ENCODE data around the gene LHFPL6. TPM values are rescaled to one million over a fixed set of nuclear protein-coding genes. Genes with fewer than 3 reads are reported as not detected.
A peak's percentile ranks its signal among the peaks of the same experiment; 100 is the strongest.

LHFPL6 gene
- total RNA-seq, 1 donor from 2014 or later = 174 TPM

GRCh38 chr13:39385154-39385553, 217.8 kb downstream of the LHFPL6 start:
- DNase-seq (ENCODE audit: extremely low spot score, unreplicated experiment) = no peak
- no peak for TF ChIP-seq CTCF (IDR thresholded peaks at IDR 0.05)
- H3K9me3 Mint-ChIP-seq (ENCODE audit: unreplicated experiment) = no peaks in the 10 kb centered on the region
- peak overlapping the region; percentile 75 for H3K27ac Mint-ChIP-seq (ENCODE audit: unreplicated experiment)
- peak overlapping the region; percentile 9 for H3K4me3 Mint-ChIP-seq (ENCODE audit: unreplicated experiment)
- peaks cover 3% of the 10 kb centered on the region for H3K36me3 Mint-ChIP-seq (ENCODE audit: unreplicated experiment)
- no peaks in the 10 kb centered on the region for H3K27me3 Mint-ChIP-seq (ENCODE audit: unreplicated experiment)
- peaks cover 61% of the 10 kb centered on the region for H3K4me1 Mint-ChIP-seq (ENCODE audit: unreplicated experiment)

- no peak for DNase-seq (ENCODE audit: extremely low spot score, unreplicated experiment)
- H3K9me3 Mint-ChIP-seq (ENCODE audit: unreplicated experiment) = no peaks in the 10 kb centered on the region
- H3K27ac Mint-ChIP-seq (ENCODE audit: unreplicated experiment) = no peak overlapping the region
- TF ChIP-seq CTCF (IDR thresholded peaks at IDR 0.05) = no peak
- H3K27me3 Mint-ChIP-seq (ENCODE audit: unreplicated experiment) = no peaks in the 10 kb centered on the region
- H3K4me3 Mint-ChIP-seq (ENCODE audit: unreplicated experiment) = no peak overlapping the region
- peaks cover 21% of the 10 kb centered on the region for H3K36me3 Mint-ChIP-seq (ENCODE audit: unreplicated experiment)
- H3K4me1 Mint-ChIP-seq (ENCODE audit: unreplicated experiment) = peaks cover 50% of the 10 kb centered on the region
These were observed 221.5 kb downstream of the LHFPL6 start for GRCh38 chr13:39381456-39381855.

- TF ChIP-seq CTCF (IDR thresholded peaks at IDR 0.05) = no peak
- Mint-ChIP-seq H3K4me1 (ENCODE audit: unreplicated experiment) (peaks cover 40% of the 10 kb centered on the region), H3K4me3 (ENCODE audit: unreplicated experiment) (no peak overlapping the region), H3K27me3 (ENCODE audit: unreplicated experiment) (no peaks in the 10 kb centered on the region), H3K9me3 (ENCODE audit: unreplicated experiment) (no peaks in the 10 kb centered on the region), H3K27ac (ENCODE audit: unreplicated experiment) (peak overlapping the region; percentile 57), H3K36me3 (ENCODE audit: unreplicated experiment) (peaks cover 23% of the 10 kb centered on the region)
- DNase-seq (ENCODE audit: extremely low spot score, unreplicated experiment) = no peak
These were observed 223.0 kb downstream of the LHFPL6 start for GRCh38 chr13:39379667-39380655.

- Mint-ChIP-seq H3K27me3 (ENCODE audit: unreplicated experiment) (no peaks in the 10 kb centered on the region), H3K27ac (ENCODE audit: unreplicated experiment) (no peak overlapping the region), H3K4me1 (ENCODE audit: unreplicated experiment) (peaks cover 32% of the 10 kb centered on the region), H3K4me3 (ENCODE audit: unreplicated experiment) (no peak overlapping the region), H3K36me3 (ENCODE audit: unreplicated experiment) (peaks cover 23% of the 10 kb centered on the region), H3K9me3 (ENCODE audit: unreplicated experiment) (no peaks in the 10 kb centered on the region)
- DNase-seq (ENCODE audit: extremely low spot score, unreplicated experiment) = no peak
- TF ChIP-seq CTCF (IDR thresholded peaks at IDR 0.05) = no peak
These were observed 223.9 kb downstream of the LHFPL6 start for GRCh38 chr13:39379118-39379517.

GRCh38 chr13:39378306-39378705, 224.7 kb downstream of the LHFPL6 start:
- H3K4me3 Mint-ChIP-seq (ENCODE audit: unreplicated experiment) = no peak overlapping the region
- no peak for DNase-seq (ENCODE audit: extremely low spot score, unreplicated experiment)
- peaks cover 26% of the 10 kb centered on the region for H3K36me3 Mint-ChIP-seq (ENCODE audit: unreplicated experiment)
- no peak overlapping the region for H3K27ac Mint-ChIP-seq (ENCODE audit: unreplicated experiment)
- H3K9me3 Mint-ChIP-seq (ENCODE audit: unreplicated experiment) = no peaks in the 10 kb centered on the region
- TF ChIP-seq CTCF (IDR thresholded peaks at IDR 0.05) = no peak
- peaks cover 25% of the 10 kb centered on the region for H3K4me1 Mint-ChIP-seq (ENCODE audit: unreplicated experiment)
- no peaks in the 10 kb centered on the region for H3K27me3 Mint-ChIP-seq (ENCODE audit: unreplicated experiment)

All from osteocyte (in vitro differentiated cells).